GM18873 (cell line): ENCODE data around the gene OR6A2.
"Not testable (repeated sequence)": the region's sequence is repeated elsewhere in the genome, so short reads cannot be mapped to it uniquely, and the experiment has no call there.

Experiments
- ATAC-seq: cut with Tn5 transposase; IDR thresholded peaks from one replicate; pipeline ENCODE4 v1.9.1; 2021; ENCODE audit warnings: mild to moderate bottlenecking, moderate library complexity, moderate number of reproducible peaks; ENCODE audit not compliant: unreplicated experiment, low FRiP score

The OR6A2 gene

DNA sequence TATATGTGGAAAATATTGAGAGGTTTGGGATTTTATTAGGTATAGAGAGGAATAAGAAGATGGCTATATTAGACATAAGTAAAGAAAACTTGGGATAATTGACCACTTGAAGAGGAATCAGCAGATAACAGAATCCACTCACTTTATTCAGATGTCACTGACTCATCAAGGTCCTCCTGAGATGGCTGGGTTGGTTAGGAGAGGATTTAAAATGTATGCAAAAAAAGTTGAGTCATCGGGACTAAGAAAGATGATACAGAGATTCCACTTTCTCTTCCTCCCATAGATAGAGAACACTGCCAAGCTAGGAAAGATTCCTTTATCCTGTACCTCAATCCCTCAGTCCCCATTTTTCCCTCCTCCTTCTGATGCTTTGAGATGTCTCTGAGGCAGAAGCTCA is at the start of gene OR6A2:
Gene OR6A2, minus strand, starts transcription at position 288 of the 400 bp plus-strand sequence. CDS start 3,981 bp downstream, outside the sequence.
- no peak for ATAC-seq

DNA sequence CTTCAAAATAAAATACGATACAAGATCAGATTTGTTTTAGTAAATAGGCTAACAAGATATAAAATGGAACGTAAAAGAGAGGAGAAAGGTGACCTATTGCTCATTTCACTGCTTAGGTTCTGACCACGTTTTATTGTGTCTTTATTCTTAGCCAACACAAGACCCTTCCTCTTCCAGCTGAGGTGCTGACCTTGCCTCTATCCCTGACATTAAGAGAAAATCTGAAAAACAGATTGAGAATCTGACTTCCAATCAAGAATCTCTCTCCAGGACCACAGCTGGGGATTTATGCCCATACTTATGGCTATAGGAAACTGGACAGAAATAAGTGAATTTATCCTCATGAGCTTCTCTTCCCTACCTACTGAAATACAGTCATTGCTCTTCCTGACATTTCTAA is 45.9 kb upstream of the OR6A2 start, which contains the start of gene OR10A5:
Gene OR10A5, plus strand, starts transcription at position 301 of the 400 bp plus-strand sequence. Its CDS starts 0 bp downstream, at position 301.
- ATAC-seq: no peak

DNA sequence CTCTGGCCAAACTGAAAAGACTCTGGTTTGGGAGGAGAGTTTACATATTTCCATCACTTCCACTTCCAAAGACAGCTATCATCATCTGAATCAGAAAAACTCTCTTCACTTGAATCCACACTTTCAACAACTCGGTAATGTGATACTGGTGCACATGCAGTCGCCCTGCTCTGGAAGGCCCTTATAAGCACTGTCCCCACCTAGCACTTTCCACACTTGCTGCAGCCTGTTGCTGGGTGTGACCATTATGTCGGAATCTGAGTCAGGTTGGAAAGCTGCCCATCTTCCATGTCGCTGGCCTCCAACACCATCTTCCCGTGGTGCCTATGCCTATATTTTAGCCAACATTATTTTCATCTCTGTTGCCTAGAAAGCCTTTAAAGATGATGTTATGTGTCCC is 44.9 kb upstream of the OR6A2 start:
- no peak for ATAC-seq

DNA sequence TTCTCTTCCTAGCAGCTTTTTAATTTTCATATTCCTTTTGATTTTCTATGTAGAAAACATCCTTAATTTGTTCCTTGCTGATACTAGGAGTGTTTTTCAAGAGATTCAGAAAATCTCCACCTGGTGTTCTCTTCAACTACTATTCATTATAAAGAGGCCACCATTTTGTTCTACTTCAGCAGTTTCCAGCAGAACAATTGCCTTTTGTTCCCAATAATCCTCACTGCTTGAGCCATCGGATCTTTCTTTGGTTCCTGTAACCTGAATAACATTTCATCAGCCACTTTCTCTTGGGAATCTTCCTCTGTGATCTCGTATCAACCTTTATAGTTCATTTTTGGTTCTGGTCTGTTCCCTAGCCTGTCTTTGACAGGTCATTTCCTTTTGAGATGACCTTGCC is 44.2 kb upstream of the OR6A2 start:
- ATAC-seq: no peak

DNA sequence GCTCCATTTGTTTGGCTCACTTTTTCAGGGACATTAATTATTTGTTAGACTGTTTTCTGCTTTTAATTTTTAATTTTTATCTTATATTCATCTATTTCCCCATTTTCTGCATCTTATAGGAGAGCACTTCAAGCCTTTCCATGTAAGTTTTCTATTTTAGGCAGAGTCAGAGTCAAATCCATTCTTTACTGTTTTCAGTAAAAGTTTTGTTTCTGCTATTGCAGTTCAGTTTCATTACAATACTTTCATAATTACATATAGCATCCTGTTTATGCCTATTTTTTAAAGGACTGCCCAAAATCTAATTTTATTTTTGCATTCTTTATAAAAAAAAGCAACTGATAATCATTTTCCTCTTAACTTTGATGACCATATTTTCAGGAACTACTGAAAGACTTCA is 42.2 kb upstream of the OR6A2 start:
- ATAC-seq: no peak

DNA sequence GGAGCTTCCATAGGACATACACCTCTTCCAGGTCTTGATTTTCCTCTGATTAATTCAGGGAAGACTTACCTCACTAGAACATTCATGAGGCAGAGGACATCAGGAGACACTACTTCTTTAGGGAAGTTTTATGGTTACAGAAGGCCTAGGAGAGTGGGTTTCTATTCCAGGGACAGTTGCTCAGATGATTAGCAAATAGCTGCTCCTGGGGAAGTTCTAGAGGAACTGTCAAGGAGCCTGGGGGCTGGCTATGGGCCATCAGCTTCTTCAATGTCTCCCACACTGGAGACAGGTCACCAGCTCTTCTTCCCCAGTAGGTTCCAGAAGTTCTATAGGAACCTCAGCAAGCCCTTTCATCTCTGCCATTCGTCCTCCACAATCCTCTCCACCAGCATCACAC is 34.5 kb upstream of the OR6A2 start:
- no peak for ATAC-seq

DNA sequence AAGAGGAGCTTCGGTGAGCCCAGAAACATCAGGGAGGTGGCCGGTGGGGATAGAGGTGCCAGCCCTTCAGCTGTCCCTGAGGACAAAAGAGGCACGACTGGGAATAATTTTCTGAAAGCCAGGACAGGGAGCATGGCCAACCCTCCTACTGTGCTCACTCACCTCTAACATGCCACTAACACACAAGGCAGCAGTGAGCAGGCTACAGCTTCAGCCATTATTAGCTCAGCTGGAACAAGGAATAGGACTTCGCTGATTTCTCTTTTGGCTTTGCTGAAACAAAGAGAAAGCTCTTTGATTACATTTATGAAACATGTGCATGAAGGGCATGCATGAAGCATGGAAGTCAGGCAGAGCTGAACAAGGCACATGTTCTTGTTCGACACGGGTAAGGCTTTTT is 33.9 kb upstream of the OR6A2 start:
- no peak for ATAC-seq

DNA sequence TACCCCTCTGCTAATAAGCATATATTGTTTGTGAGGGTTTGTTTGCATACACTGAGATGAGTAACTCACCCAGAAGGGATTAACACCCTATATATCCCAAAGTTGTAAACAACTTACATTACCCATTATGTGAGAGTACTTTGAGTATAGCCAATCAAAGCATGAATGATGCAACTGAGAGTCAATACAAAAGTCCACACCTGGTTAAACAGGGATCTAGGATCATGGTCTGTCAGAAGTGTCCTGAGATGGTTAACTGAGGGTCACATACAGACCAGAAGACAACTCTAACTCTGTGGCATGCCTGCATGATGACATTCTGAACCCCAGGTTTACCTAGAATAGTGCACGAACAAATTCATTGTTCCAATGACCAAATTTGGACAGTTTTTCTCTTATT is 28.6 kb upstream of the OR6A2 start:
- no peak for ATAC-seq

DNA sequence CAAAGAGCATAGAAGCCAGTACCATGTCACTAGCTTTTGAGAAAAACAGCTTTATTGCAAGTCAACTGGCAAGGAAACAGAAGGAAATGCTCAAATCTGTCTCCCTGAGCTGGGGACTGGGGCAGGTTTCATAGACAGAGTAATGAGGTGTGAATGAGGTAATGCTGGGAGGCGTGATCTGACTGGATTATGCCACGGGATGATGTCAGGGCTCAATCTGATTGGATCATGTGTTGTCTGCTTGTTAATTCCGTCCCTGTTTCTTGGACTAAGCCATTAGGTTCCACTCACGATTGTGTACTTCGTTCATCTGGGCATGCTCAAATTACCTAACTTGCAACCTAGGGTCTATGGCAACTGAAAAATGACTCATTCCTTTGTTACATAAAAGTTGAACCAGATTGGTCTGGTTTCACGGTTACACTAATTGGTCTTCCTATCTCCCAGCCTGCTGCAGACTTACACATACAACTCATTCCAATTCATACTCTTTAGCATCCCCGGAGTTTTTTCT is 25.8 kb upstream of the OR6A2 start:
- ATAC-seq: no peak

DNA sequence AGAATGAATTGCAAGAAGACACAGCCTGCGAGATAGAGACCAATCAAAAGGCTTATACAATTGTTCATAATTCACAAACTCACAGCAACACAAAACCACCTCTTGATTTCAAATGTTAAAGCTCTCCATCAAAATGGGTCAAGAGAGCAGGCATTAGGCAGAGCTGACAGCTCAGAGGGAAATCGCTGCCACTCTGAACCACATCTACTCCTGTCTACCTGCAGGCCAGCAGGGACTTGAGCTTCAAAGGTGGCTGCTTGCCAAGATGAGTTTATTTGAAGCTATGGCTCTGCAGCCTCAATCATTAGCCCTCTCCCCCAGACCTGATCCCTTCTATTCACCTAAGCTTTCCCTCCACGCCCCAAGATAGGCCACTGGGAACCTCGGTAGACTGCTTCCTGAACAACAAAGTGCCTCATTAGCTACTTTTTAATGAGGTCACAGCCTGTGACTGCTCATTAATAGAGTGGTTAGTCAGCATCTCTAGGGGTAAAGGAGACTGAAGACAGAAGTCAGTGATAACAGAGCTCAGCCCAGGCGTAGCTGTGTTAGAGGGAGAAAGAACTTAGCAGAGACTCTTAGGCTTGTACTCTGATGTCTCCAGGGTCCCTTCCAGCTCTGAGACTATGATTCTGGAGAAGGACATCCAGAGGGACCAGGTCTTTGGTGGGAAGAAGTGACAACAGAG is 24.8 kb upstream of the OR6A2 start:
- ATAC-seq: no peak

DNA sequence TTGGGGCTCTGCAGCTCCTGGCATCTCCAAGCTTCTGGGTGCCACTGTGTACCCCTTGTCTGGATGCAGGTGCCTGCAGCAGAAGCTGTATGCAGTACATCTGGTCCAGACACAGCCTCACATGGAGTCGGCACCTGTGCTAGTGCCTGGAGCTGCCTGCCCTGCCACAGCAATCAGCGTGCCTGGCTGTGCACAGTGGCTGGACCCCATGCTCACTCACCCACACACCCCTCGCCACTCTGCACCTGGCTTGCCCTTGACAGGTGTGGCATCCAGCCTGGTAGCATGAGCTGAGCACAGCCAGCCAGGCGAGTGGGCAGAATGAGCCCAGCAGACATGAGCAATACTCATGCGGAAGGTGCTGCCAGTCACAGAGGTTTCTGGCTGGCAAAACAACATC is 19.5 kb upstream of the OR6A2 start:
- ATAC-seq: no peak

DNA sequence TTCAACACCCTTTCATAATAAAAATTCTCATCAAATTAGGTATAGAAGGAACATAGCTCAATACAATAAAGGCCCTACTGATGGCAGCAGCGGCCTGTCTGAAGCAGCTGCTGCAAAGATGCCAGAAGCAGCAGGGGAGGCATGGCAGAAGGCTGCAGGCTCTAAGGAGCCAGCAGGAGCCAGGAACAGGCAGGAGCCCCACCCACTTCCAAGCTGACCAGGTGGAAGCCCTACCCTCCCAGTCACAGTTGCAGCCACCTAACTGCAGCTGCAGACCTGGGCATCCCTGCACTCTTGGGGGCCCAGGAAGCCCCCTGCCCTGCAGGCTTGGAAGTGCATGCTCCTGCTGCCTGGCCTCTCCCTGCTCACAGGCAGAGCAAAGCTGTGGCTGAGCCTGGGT is 18.2 kb upstream of the OR6A2 start:
- no peak for ATAC-seq

DNA sequence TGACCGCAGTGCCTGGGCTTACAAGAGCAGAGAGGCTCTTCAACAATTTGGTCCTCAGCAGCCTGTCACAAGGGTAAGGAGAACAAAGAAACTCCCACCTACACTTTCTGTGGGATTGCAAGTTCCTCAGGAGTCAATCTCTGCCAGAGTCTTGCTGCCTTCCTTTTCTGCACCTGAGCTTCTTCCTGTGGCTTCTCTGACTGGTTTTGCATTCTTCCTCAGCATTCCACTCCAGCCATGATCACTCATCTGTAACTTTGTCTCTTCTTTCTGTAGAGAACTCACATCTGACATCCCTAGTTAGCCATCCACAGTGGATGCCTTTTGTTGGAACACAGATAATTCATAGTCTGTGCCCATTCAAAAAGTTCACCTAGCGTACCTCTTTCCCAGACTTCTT is 14.2 kb upstream of the OR6A2 start:
- no peak for ATAC-seq

DNA sequence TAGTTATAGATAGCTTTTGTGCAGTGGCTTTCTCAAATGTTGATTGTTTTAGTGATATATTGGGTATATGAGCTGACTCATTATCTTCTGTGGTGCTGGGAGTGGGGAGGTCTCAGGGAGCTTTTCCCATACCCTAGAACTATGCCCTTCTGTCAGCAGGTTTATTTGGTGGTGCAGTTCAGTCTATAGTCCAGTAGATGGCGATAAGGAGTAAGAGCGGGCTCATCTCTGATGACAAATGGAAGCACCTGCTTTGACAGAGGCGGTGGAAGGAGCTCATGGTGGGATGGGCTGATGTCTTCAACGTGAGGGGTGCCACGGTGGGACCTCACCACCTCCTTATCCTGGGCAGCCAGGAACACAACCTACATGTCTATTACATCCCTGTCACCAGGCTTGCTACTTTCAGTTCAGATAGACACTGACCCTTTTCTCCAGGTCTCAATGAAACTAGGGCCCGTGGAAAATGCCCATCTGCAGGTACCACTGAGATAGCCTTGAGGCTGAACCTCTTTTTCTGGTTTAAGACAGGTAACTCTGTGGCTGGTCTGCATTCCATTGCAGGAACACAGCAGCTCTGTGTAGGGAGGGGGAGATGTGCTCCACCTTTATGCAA is 13.0 kb upstream of the OR6A2 start:
- no peak for ATAC-seq

DNA sequence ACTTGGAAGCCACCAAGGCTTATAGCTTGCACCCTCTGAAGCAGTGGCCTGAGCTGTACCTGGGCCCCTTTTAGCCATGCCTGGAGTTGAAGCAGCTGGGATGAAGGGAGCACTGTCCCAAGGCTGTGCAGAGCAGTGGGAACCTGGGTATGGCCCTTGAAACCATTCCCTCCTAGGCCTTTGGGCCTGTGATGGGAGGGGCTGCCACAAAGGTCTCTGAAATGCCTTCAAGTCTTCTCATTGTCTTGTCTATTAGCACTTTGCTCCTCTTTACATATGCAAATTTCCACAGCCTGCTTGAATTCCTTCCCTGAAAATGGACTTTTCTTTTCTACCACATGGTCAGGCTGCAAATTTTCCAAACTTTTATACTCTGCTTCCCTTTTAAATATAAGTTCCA is 1.6 kb upstream of the OR6A2 start:
- ATAC-seq: not testable (repeated sequence)

DNA sequence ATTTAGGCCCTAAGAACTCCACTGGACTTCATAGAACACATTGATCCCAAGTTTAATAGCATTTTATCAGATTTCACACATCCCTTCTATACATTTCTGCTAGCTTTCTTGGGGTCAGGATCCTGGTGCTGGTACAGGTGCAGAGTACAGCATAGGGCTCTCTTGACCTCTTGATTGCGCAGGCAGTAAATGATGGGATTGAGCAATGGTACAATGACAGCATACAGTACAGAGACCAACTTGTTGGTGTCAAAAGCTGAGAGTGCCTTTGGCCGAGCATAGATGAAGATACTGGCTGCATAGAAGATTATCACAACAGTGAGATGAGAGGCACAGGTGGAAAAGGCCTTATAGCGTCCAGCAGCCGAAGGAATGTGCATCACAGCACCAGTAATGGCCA is 4.8 kb downstream of the OR6A2 start:
- ATAC-seq: no peak

DNA sequence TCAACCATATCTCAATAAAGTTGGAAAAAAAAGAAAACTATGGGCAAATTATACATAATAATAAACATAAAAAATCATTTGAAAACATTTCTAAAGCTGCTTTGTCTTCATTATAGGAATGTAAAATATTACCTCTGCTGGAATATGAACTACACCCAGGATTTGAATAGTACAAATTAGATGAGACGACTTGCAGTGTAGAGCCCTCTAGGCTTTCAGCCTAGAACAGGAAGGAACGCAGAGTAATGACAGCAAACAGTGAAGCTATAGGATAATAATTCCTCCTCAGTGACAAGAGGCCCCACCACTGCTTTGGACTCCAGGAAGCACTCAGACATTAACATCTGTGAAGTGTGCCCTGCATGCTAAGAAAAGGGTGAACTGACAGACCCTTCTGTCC is 8.9 kb downstream of the OR6A2 start:
- ATAC-seq: no peak

DNA sequence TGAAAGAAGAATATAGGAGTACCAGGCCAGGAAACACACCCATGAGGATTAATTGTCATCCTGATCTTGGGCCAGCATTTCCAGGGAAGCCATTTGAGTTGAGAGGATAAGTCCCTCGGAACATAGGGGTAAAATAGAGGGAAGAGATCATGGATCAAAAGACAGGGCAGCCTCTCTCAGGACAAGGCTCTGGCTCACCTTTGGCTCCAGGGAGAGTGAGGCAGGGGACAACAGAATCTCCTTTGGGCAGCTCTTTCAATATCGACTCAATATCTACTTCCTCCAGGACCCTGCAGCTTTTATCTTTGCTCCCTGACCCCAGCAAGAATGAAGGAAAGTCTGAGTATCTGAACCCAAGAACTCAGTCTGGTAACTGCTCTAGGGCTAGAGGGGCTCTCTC is 16.8 kb downstream of the OR6A2 start, which contains the start of gene OR2AG1:
Gene OR2AG1, plus strand, starts transcription at position 301 of the 400 bp plus-strand sequence. CDS start 2,018 bp downstream, outside the sequence.
- no peak for ATAC-seq

DNA sequence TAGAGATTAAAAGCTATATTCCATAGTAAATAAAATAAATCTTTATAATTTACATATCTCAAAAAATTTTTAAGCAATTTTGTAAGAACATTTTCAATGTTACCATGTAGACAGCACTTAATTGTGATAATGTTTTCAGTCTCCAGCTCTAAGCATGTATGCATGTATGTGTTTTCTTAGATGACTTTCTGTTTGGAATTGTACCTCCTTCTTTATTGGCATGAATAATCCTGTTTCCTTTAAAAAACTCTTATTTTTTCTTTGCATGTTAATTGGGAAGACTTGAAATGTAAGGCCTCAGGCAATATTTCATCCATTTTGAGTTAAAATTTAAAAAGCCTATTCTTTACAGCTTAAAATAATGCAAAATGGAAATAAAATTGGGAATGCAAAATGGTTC is 18.7 kb downstream of the OR6A2 start:
- ATAC-seq: no peak

DNA sequence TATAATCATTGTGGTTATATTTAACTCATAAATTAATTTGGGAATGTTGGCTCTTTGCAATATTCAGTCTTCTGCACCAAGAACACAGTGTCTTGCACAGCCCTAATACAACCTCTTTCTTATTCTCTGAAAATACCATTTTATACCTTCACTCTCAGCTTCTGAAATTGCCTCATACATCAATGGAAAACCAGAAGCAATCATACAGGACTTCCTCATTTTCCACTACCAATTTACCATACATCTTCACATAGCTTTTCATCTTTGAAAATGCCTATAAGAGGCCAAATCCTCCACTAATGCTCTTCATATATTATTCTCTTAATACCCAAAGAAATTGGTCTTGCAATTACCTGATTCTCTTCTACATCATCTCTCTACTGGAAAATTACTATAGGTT is 21.0 kb downstream of the OR6A2 start:
- no peak for ATAC-seq

DNA sequence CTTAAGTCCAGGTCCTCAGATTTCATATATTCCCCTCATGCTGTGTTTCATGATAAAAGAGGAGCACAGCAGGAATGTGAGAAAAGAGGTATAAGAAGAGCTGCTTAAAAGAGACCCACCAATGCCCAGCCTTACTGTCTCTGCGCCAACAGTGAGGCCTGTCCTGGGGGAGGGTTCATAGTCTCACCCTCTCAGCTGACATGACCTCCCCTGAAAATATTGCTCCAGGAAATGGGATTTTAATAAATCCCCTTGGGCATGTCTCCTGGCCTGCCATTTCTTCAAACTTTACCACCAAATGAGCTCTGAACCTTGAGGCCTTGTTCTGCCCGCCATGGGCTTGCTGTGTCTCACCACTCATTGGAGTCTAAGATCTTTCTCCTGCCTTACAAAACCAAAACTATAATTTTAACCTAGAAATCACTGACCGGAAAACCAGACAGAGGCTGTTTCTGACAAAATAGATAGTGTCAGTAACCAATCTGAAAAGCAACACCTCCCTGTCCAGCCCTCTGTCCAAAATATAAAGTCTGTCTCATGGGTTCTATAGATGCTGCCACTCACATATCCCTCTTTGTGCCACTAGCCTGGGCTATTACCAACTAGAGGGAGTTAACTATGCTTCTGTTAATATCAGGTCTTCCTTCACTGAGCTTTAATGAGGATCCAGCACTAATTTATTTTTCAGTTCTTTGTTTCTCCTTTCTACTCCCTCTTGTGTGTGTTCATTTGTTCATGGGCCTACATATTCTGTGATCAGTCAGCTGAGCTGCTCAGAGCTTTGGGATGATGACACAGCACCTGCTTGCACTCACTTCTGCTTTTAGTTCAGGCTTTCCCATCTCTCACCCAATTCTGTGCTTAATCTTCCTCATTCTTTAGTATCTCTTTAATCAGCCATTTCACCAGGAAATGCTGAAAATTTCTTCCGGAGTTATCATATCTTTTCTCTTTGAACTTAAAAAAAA is 27.3 kb downstream of the OR6A2 start, which contains the start of gene OR2AG2:
Gene OR2AG2, minus strand, starts transcription at position 51 of the 968 bp plus-strand sequence. CDS start 3,019 bp downstream, outside the sequence.
- peak; percentile 73 for ATAC-seq
